ENCODE measurements around the gene DUSP15.
"Not testable (repeated sequence)": the region's sequence is repeated elsewhere in the genome, so short reads cannot be mapped to it uniquely, and the experiment has no call there.

DUSP15 gene

DNA sequence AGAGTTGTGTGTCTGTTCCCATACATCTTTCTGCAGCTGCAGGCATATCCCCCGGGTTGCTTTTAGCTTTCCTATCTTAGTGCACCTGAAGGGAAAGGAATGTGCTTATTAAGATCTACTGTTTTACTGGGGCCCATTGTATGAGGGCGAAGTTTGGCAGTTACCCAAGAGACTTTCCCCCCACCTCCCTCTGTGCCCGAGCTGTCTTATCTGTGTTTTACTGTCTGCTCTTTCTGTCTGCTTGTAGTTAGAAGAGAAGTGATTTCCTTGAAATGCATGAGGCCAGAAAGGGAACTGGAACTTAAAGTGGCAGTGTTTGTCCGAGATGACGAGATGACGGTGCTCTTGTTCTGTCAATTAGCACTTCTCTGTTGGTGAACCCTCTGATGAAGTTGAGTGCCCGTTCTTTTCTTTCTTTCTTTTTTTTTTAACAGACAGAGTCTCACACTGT is 47.7 kb upstream of the DUSP15 start:
- not testable (repeated sequence) for H3K36me3 ChIP-seq (replicated peaks in 1 of 2; ENCODE audit: control insufficient read depth in 2 of 2, insufficient read depth in 2 of 2, low read length in 2 of 2); H2AK5ac ChIP-seq (ENCODE audit: low read depth, low read length); H3K9me3 ChIP-seq (replicated peaks in 1 of 2; ENCODE audit: control insufficient read depth in 2 of 2, insufficient read depth in 1 of 2, low read depth in 1 of 2, low read length in 2 of 2); H3K27ac ChIP-seq (replicated peaks; ENCODE audit: low read length); H3K9ac ChIP-seq (ENCODE audit: low read depth, low read length, poor library complexity); H2BK12ac ChIP-seq (ENCODE audit: low read length); H4K91ac ChIP-seq (ENCODE audit: low read depth, low read length, poor library complexity); H2AFZ ChIP-seq (ENCODE audit: low read length); H3K14ac ChIP-seq (ENCODE audit: low read length); H2BK15ac ChIP-seq (ENCODE audit: low read length); H3K79me1 ChIP-seq (ENCODE audit: low read depth, low read length); H3K4me3 ChIP-seq (ENCODE audit: low read length in 2 of 2); H3K18ac ChIP-seq (ENCODE audit: low read length); H3K4me1 ChIP-seq (ENCODE audit: control insufficient read depth in 2 of 2, insufficient read depth in 1 of 2, low read depth in 1 of 2, low read length in 2 of 2); H4K8ac ChIP-seq (ENCODE audit: low read depth, low read length); H2BK120ac ChIP-seq (ENCODE audit: low read depth, low read length); H3K4ac ChIP-seq (ENCODE audit: low read length); DNase-seq (ENCODE audit: low spot score); H3K27me3 ChIP-seq (ENCODE audit: control insufficient read depth in 3 of 3, insufficient read depth in 3 of 3, low read depth in 1 of 3, low read length in 3 of 3); H3K4me2 ChIP-seq (ENCODE audit: insufficient read depth, low read length, poor library complexity, severe bottlenecking); H3K23ac ChIP-seq (ENCODE audit: low read depth, low read length, poor library complexity); H2BK5ac ChIP-seq (ENCODE audit: low read length)
- no CpG with 5 or more reads among the region's 7 CpGs for WGBS, 2 donors (ENCODE audit: extremely low coverage in 2 of 2, insufficient read length in 2 of 2, insufficient replicate concordance in 1 of 2)

DNA sequence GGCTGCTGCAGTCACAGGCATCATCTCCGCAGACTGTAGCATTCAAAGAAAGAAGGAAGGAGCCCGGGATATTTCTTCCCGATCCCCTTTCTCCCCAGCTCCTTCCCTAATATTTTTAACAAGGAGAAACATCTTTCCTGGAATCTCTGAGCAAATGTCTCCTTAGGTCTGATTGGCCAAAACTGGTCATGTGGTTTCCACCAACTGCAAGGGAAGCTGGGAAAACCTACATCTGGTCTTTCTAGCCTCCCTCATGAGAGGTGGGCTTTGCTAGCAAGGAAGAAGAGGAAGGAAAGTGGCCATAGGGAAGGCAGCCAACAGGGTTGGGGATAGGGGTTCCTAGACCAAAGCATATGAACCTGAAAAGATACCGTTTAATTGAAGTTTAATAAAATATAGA is 46.4 kb upstream of the DUSP15 start:
- no peak overlapping the region for H3K4ac ChIP-seq (ENCODE audit: low read length)
- H2BK12ac ChIP-seq (ENCODE audit: low read length), result no peak overlapping the region
- H2BK120ac ChIP-seq (ENCODE audit: low read depth, low read length), result no peak overlapping the region

DNA sequence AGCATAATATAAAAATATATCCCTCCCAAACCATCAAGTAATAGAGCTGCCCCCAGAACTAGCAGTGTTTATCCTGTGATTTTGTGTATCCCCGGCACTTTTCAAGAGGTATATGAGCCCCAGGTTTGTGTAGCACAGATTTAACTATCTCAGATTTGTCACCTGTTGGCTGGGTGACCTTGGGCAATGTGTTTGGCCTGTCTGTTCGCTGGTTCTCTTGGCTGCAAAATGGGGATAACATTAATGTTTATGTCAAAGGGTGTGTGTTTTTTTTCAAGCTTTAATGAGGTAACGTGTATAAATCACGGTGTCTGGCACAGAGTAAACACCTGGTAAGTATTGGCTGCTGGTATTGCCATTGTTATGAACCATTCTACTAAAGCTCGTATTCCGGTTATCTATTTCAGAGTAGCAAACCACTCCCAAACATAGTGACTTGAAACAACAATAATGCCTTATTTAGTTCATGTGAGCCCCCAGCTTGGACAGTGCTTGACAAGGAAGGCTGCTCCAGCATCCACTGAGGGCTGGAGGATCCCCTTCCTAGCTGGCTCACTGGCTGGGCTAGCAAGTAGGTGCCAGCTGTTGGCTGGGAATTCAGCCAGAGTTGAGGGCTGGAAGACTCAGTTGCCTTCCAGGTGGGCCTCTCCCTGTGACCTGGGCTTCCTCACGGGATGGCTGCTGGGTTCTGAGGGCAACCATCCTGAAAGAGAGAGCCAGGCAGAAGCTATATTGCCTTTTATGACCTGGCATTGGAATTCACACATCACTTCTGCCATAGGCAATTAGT is 45.4 kb upstream of the DUSP15 start:
- no peak overlapping the region for H3K4me3 ChIP-seq (ENCODE audit: low read length in 2 of 2)
- H4K91ac ChIP-seq (ENCODE audit: low read depth, low read length, poor library complexity), result no peak overlapping the region
- H4K8ac ChIP-seq (ENCODE audit: low read depth, low read length), result no peak overlapping the region
- no peaks in the 10 kb centered on the region for H3K27me3 ChIP-seq (ENCODE audit: control insufficient read depth in 3 of 3, insufficient read depth in 3 of 3, low read depth in 1 of 3, low read length in 3 of 3)
- H3K27ac ChIP-seq (replicated peaks; ENCODE audit: low read length), result no peak overlapping the region
- no peaks in the 10 kb centered on the region for H3K9me3 ChIP-seq (replicated peaks in 1 of 2; ENCODE audit: control insufficient read depth in 2 of 2, insufficient read depth in 1 of 2, low read depth in 1 of 2, low read length in 2 of 2)
- no peak overlapping the region for H2BK15ac ChIP-seq (ENCODE audit: low read length)
- H3K4me2 ChIP-seq (ENCODE audit: insufficient read depth, low read length, poor library complexity, severe bottlenecking), result no peak overlapping the region
- no peak overlapping the region for H3K18ac ChIP-seq (ENCODE audit: low read length)
- no peak overlapping the region for H2BK12ac ChIP-seq (ENCODE audit: low read length)
- H2BK5ac ChIP-seq (ENCODE audit: low read length), result no peak overlapping the region
- H3K9ac ChIP-seq (ENCODE audit: low read depth, low read length, poor library complexity), result no peak overlapping the region
- H3K79me1 ChIP-seq (ENCODE audit: low read depth, low read length), result no peaks in the 10 kb centered on the region
- H2AK5ac ChIP-seq (ENCODE audit: low read depth, low read length), result no peak overlapping the region
- no peak overlapping the region for H3K23ac ChIP-seq (ENCODE audit: low read depth, low read length, poor library complexity)
- no peak overlapping the region for H3K4ac ChIP-seq (ENCODE audit: low read length)
- no peaks in the 10 kb centered on the region for H3K36me3 ChIP-seq (replicated peaks in 1 of 2; ENCODE audit: control insufficient read depth in 2 of 2, insufficient read depth in 2 of 2, low read length in 2 of 2)
- peaks cover 0 to 4% of the 10 kb centered on the region in 2 donors for H3K4me1 ChIP-seq (ENCODE audit: control insufficient read depth in 2 of 2, insufficient read depth in 1 of 2, low read depth in 1 of 2, low read length in 2 of 2)
- H2BK120ac ChIP-seq (ENCODE audit: low read depth, low read length), result no peak overlapping the region
- H2AFZ ChIP-seq (ENCODE audit: low read length), result no peak overlapping the region
- no peak overlapping the region for H3K14ac ChIP-seq (ENCODE audit: low read length)
- DNase-seq (ENCODE audit: low spot score), result no peak
- no CpG with 5 or more reads among the region's 7 CpGs for WGBS, 2 donors (ENCODE audit: extremely low coverage in 2 of 2, insufficient read length in 2 of 2, insufficient replicate concordance in 1 of 2)

More for the DNA sequence above, 46.4 kb upstream of the DUSP15 start:
- no peak overlapping the region for H2BK15ac ChIP-seq (ENCODE audit: low read length)
- H4K91ac ChIP-seq (ENCODE audit: low read depth, low read length, poor library complexity), result no peak overlapping the region
- no peak overlapping the region for H3K27ac ChIP-seq (replicated peaks; ENCODE audit: low read length)
- H4K8ac ChIP-seq (ENCODE audit: low read depth, low read length), result no peak overlapping the region
- H3K23ac ChIP-seq (ENCODE audit: low read depth, low read length, poor library complexity), result no peak overlapping the region
- no peak overlapping the region for H3K9ac ChIP-seq (ENCODE audit: low read depth, low read length, poor library complexity)
- no peak overlapping the region for H3K4me3 ChIP-seq (ENCODE audit: low read length in 2 of 2)
- no peaks in the 10 kb centered on the region for H3K4me1 ChIP-seq (ENCODE audit: control insufficient read depth in 2 of 2, insufficient read depth in 1 of 2, low read depth in 1 of 2, low read length in 2 of 2)
- no peak overlapping the region for H2BK5ac ChIP-seq (ENCODE audit: low read length)
- DNase-seq (ENCODE audit: low spot score), result no peak
- H2AFZ ChIP-seq (ENCODE audit: low read length), result no peak overlapping the region
- H3K79me1 ChIP-seq (ENCODE audit: low read depth, low read length), result no peaks in the 10 kb centered on the region
- no peak overlapping the region for H3K14ac ChIP-seq (ENCODE audit: low read length)
- H2AK5ac ChIP-seq (ENCODE audit: low read depth, low read length), result no peak overlapping the region
- no peak overlapping the region for H3K4me2 ChIP-seq (ENCODE audit: insufficient read depth, low read length, poor library complexity, severe bottlenecking)
- no CpG with 5 or more reads among the region's 4 CpGs for WGBS, 2 donors (ENCODE audit: extremely low coverage in 2 of 2, insufficient read length in 2 of 2, insufficient replicate concordance in 1 of 2)
- H3K18ac ChIP-seq (ENCODE audit: low read length), result no peak overlapping the region
- no peaks in the 10 kb centered on the region for H3K27me3 ChIP-seq (ENCODE audit: control insufficient read depth in 3 of 3, insufficient read depth in 3 of 3, low read depth in 1 of 3, low read length in 3 of 3)
- H3K36me3 ChIP-seq (replicated peaks in 1 of 2; ENCODE audit: control insufficient read depth in 2 of 2, insufficient read depth in 2 of 2, low read length in 2 of 2), result no peaks in the 10 kb centered on the region
- H3K9me3 ChIP-seq (replicated peaks in 1 of 2; ENCODE audit: control insufficient read depth in 2 of 2, insufficient read depth in 1 of 2, low read depth in 1 of 2, low read length in 2 of 2), result no peaks in the 10 kb centered on the region

DNA sequence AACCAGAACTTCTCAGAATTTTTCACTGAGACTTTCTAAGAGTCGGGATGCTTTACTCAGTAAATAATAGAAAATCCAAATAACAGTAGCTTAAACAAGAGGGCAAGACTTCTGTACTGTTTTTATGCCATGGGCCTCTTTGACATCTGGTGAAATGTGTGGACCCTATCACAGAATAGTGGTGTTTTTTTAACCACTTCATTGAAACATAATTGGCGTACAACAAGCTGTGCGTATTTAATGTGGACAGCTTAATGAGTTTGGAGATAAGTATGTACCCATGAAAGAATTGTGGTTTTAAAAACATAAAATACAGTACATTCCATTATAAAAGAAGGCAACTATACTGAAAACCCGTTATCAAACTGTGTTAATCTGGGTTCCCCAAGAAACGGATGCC is 43.8 kb upstream of the DUSP15 start:
- H3K27me3 ChIP-seq (ENCODE audit: control insufficient read depth in 3 of 3, insufficient read depth in 3 of 3, low read depth in 1 of 3, low read length in 3 of 3), result no peaks in the 10 kb centered on the region
- no peak overlapping the region for H3K23ac ChIP-seq (ENCODE audit: low read depth, low read length, poor library complexity)
- no peak overlapping the region for H3K27ac ChIP-seq (replicated peaks; ENCODE audit: low read length)
- no peak overlapping the region for H2AFZ ChIP-seq (ENCODE audit: low read length)
- DNase-seq (ENCODE audit: low spot score), result no peak
- no peak overlapping the region for H3K4ac ChIP-seq (ENCODE audit: low read length)
- no peak overlapping the region for H2BK120ac ChIP-seq (ENCODE audit: low read depth, low read length)
- H3K79me1 ChIP-seq (ENCODE audit: low read depth, low read length), result no peaks in the 10 kb centered on the region
- H3K14ac ChIP-seq (ENCODE audit: low read length), result no peak overlapping the region
- no peak overlapping the region for H2BK15ac ChIP-seq (ENCODE audit: low read length)
- no peak overlapping the region for H3K4me3 ChIP-seq (ENCODE audit: low read length in 2 of 2)
- no CpG with 5 or more reads among the region's 5 CpGs for WGBS, 2 donors (ENCODE audit: extremely low coverage in 2 of 2, insufficient read length in 2 of 2, insufficient replicate concordance in 1 of 2)
- H3K9ac ChIP-seq (ENCODE audit: low read depth, low read length, poor library complexity), result no peak overlapping the region
- no peak overlapping the region for H4K91ac ChIP-seq (ENCODE audit: low read depth, low read length, poor library complexity)
- no peaks in the 10 kb centered on the region for H3K36me3 ChIP-seq (replicated peaks in 1 of 2; ENCODE audit: control insufficient read depth in 2 of 2, insufficient read depth in 2 of 2, low read length in 2 of 2)
- H2BK5ac ChIP-seq (ENCODE audit: low read length), result no peak overlapping the region
- H3K18ac ChIP-seq (ENCODE audit: low read length), result no peak overlapping the region
- peaks cover 0 to 4% of the 10 kb centered on the region in 2 donors for H3K4me1 ChIP-seq (ENCODE audit: control insufficient read depth in 2 of 2, insufficient read depth in 1 of 2, low read depth in 1 of 2, low read length in 2 of 2)
- no peaks in the 10 kb centered on the region for H3K9me3 ChIP-seq (replicated peaks in 1 of 2; ENCODE audit: control insufficient read depth in 2 of 2, insufficient read depth in 1 of 2, low read depth in 1 of 2, low read length in 2 of 2)
- no peak overlapping the region for H2BK12ac ChIP-seq (ENCODE audit: low read length)
- H4K8ac ChIP-seq (ENCODE audit: low read depth, low read length), result no peak overlapping the region
- no peak overlapping the region for H3K4me2 ChIP-seq (ENCODE audit: insufficient read depth, low read length, poor library complexity, severe bottlenecking)
- H2AK5ac ChIP-seq (ENCODE audit: low read depth, low read length), result no peak overlapping the region
